ENCODE measurements around the gene MRNIP. TPM values are rescaled to one million over a fixed set of nuclear protein-coding genes. Genes with fewer than 3 reads are reported as not detected.

MRNIP gene
- polyA plus RNA-seq, 12 donors = 11.6 to 31.1 (median 15.3) TPM; not detected in 1

- DNase-seq = no peak
Observed at GRCh38 chr5:179822444-179822990, 36.1 kb downstream of the MRNIP start.

- DNase-seq = no peak
Observed at GRCh38 chr5:179822059-179822432, 36.6 kb downstream of the MRNIP start.

- peak; percentile 93 for DNase-seq
Observed at GRCh38 chr5:179821298-179822058, 37.1 kb downstream of the MRNIP start.

- peak; percentile 89 for DNase-seq
Observed at GRCh38 chr5:179820483-179821297, 37.9 kb downstream of the MRNIP start, which contains the start of gene SQSTM1. SQSTM1 (plus strand) TSS chr5:179820905; CDS start chr5:179820937, 32 bp downstream.

GRCh38 chr5:179820127-179820482 lies 38.5 kb downstream of the MRNIP start:
- no peak for DNase-seq

GRCh38 chr5:179819296-179820126 lies 39.1 kb downstream of the MRNIP start:
- DNase-seq = peak; percentile 48

GRCh38 chr5:179818746-179819295 lies 39.8 kb downstream of the MRNIP start:
- peak; percentile 87 for DNase-seq

- no peak for DNase-seq
Observed at GRCh38 chr5:179817890-179818745, 40.5 kb downstream of the MRNIP start.

GRCh38 chr5:179817470-179817840 lies 41.2 kb downstream of the MRNIP start:
- DNase-seq = no peak

GRCh38 chr5:179816796-179817469 lies 41.7 kb downstream of the MRNIP start:
- no peak for DNase-seq

- no peak for DNase-seq
Observed at GRCh38 chr5:179816401-179816795, 42.2 kb downstream of the MRNIP start.

GRCh38 chr5:179815491-179816249 lies 42.9 kb downstream of the MRNIP start:
- no peak for DNase-seq

GRCh38 chr5:179814090-179814489 lies 44.5 kb downstream of the MRNIP start:
- no peak for DNase-seq

GRCh38 chr5:179812997-179813607 lies 45.5 kb downstream of the MRNIP start:
- DNase-seq = no peak

GRCh38 chr5:179812135-179812825 lies 46.3 kb downstream of the MRNIP start:
- DNase-seq = no peak

- peak; percentile 67 for DNase-seq
Observed at GRCh38 chr5:179806250-179807048, 52.2 kb downstream of the MRNIP start, which contains the start of gene MGAT4B. MGAT4B (minus strand) TSS chr5:179806866; CDS start chr5:179806583, 283 bp downstream.

All from muscle of arm (tissue), 12 donors.